OCI-LY3 (cell line): ENCODE measurements around the gene TRAPPC12.
"Not testable (repeated sequence)": the region's sequence is repeated elsewhere in the genome, so short reads cannot be mapped to it uniquely, and the experiment has no call there.

ENCODE experiments used
- H2AFZ ChIP-seq: fragments of 200-600, 300-600 bp; shearing (Covaris generic); 2 replicates; pipeline ENCODE4 v1.6.0; 2014; ENCODE audit warnings: antibody characterized with exemption, low read depth, low read length
- H3K27ac ChIP-seq: fragments of 200-600, 300-600 bp; sonication (generic); 2 replicates; pipeline ENCODE4 v1.5.1; 2014; ENCODE audit warnings: mild to moderate bottlenecking, low read length, moderate library complexity, mixed read lengths
- H3K27me3 ChIP-seq: fragments of 200-600, 300-600 bp; sonication (generic); 2 replicates; pipeline ENCODE4 v1.6.1; 2014; ENCODE audit warnings: low read depth, low read length, mixed read lengths
- H3K36me3 ChIP-seq: fragments of 200-600, 300-600 bp; sonication (generic); replicated peaks from 2 replicates; pipeline ENCODE3; 2014; ENCODE audit warnings: low read depth, low read length, mixed read lengths
- H3K4me1 ChIP-seq: fragments of 300-600, 200-600 bp; sonication (generic); 2 replicates; pipeline ENCODE4 v1.6.1; 2014; ENCODE audit warnings: low read length, mixed read lengths
- H3K4me2 ChIP-seq: fragments of 200-600, 300-600 bp; sonication (generic); 2 replicates; pipeline ENCODE4 v1.6.1; 2014; ENCODE audit warnings: low read length, mixed read lengths
- H3K4me3 ChIP-seq: fragments of 300-600, 200-600 bp; sonication (generic); 2 replicates; pipeline ENCODE4 v1.5.1; 2014; ENCODE audit warnings: antibody characterized with exemption, mild to moderate bottlenecking, low read length, moderate library complexity
- H3K79me2 ChIP-seq: fragments of 300-600, 200-600 bp; shearing (Covaris generic); 2 replicates; pipeline ENCODE4 v1.6.1; 2014; ENCODE audit warnings: mild to moderate bottlenecking, low read length, mixed read lengths
- H3K9ac ChIP-seq: fragments of 300-600, 200-600 bp; shearing (Covaris generic); 2 replicates; pipeline ENCODE4 v1.6.0; 2014; ENCODE audit warnings: mild to moderate bottlenecking, low read length, moderate library complexity
- H3K9me3 ChIP-seq: fragments of 200-600, 300-600 bp; shearing (Covaris generic); 2 replicates; pipeline ENCODE4 v1.6.1; 2014; ENCODE audit warnings: low read length, mixed read lengths; ENCODE audit not compliant: insufficient read depth
- H4K20me1 ChIP-seq: fragments of 200-600, 300-600 bp; sonication (generic); 2 replicates; pipeline ENCODE4 v1.6.1; 2016; ENCODE audit warnings: low read length, mixed read lengths; ENCODE audit not compliant: insufficient read depth
- EZH2phosphoT487 ChIP-seq: fragments of 200-600 bp; shearing (Covaris generic); IDR thresholded peaks from 2 replicates; pipeline ENCODE4 v1.6.1; 2018; ENCODE audit warnings: antibody characterized with exemption, mixed run types, low read depth
- TF ChIP-seq, protein P1 (sequence below): fragments of 200-600, 300-600 bp; sonication (generic); IDR thresholded peaks from 2 replicates; pipeline ENCODE4 v1.5.1; 2014; ENCODE audit warnings: antibody characterized with exemption, low read length, low read depth

Gene TRAPPC12

DNA sequence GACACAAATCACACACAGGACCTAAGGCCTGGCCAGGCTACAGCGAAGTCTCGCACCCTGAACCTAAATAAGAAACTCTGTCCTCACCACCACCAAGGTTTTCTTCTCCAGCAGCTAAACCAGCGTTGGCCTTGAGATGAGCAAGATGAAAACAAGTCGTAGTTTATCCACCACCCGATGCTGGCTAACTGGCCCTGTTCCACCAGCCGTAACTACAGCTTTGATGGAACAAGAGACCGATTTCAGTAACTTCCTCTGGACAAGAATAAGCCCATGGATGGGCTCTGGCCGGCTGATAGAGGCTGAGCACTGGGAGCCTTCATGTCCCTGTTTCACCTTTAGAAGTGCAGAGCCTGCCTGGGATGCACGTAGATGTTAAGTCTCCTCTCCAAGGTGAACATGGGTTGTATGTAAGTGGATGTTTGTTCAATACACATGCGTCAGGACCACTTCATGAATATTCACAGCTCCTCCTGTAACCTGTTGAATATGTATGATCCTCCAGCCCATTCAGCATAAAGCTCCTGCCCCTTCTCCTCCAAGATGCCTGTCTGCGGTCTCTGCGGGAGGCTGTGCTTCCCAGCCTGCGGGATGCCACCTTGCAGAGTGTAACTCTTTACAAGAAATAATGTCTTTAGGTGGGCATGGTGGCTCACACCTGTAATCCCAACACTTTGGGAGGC lies 115.6 kb downstream of the TRAPPC12 start:
- Histone ChIP-seq H3K4me3 (no peak overlapping the region), H3K36me3 (peaks cover 28% of the 10 kb centered on the region), H3K4me1 (no peaks in the 10 kb centered on the region), H2AFZ (no peak overlapping the region), H3K27ac (no peak overlapping the region), H3K9ac (no peak overlapping the region), H3K27me3 (no peaks in the 10 kb centered on the region), H3K9me3 (no peaks in the 10 kb centered on the region), H3K79me2 (no peaks in the 10 kb centered on the region), H4K20me1 (no peaks in the 10 kb centered on the region), H3K4me2 (no peak overlapping the region)
- TF ChIP-seq, protein P1, sequence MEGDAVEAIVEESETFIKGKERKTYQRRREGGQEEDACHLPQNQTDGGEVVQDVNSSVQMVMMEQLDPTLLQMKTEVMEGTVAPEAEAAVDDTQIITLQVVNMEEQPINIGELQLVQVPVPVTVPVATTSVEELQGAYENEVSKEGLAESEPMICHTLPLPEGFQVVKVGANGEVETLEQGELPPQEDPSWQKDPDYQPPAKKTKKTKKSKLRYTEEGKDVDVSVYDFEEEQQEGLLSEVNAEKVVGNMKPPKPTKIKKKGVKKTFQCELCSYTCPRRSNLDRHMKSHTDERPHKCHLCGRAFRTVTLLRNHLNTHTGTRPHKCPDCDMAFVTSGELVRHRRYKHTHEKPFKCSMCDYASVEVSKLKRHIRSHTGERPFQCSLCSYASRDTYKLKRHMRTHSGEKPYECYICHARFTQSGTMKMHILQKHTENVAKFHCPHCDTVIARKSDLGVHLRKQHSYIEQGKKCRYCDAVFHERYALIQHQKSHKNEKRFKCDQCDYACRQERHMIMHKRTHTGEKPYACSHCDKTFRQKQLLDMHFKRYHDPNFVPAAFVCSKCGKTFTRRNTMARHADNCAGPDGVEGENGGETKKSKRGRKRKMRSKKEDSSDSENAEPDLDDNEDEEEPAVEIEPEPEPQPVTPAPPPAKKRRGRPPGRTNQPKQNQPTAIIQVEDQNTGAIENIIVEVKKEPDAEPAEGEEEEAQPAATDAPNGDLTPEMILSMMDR = no peak
- no peak for TF ChIP-seq EZH2phosphoT487

DNA sequence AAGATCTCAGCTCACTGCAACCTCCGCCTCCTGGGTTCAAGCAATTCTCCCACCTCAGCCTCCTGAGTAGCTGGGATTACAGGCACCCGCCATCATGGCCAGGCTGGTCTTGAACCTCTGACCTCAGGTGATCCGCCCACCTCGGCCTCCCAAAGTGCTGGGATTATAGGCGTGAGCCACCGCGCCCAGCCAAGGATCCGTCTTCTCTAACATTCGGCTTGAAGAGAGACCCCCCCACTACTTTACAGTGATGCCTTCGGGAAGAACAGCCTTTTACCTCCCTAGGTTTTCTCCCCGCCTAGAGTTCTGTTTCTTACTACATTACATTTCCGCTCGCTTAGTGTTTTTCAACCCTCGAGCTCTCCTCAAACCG lies 117.2 kb downstream of the TRAPPC12 start:
- peaks cover 34% of the 10 kb centered on the region for H3K36me3 ChIP-seq
- H3K4me2 ChIP-seq, H3K27me3 ChIP-seq: not testable (repeated sequence)

DNA sequence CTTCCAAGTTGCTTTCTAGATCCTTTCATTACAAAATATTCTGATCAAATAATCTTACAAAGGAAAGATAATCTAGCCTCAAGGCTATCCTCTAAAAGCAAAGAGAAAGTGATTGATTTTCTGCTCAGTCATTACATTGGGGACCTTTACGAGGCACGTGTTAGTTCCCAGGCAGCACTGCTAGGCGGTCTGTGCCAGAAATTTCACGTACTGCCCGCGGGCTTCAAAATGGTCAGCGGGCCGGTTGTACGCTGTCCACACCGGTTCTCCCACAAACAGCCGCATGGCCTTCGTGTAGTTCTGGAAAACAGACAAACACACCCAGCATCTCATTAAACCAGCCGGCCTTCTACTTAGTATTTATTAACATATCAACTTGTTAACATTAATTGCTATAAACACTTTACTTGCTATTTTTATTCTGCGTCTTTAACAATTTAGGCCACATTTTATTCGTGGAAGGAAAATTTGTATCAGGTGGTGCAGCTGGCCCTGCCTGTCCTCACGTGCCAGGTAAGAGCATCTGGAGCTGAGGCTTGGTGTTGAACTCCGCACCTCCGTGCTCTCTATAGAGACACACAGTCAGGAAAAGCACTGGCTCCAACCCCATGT lies 119.4 kb downstream of the TRAPPC12 start:
- Histone ChIP-seq H3K27me3 (no peaks in the 10 kb centered on the region), H4K20me1 (no peaks in the 10 kb centered on the region; the same call in 1 of the 2 replicates), H3K36me3 (peaks cover 44% of the 10 kb centered on the region), H3K27ac (no peak overlapping the region), H3K4me3 (no peak overlapping the region), H3K4me2 (no peak overlapping the region), H3K79me2 (peaks cover 14% of the 10 kb centered on the region), H3K9ac (no peak overlapping the region), H3K4me1 (no peaks in the 10 kb centered on the region), H3K9me3 (no peaks in the 10 kb centered on the region), H2AFZ (no peak overlapping the region)
- no peak for TF ChIP-seq EZH2phosphoT487

More for the DNA sequence above, 117.2 kb downstream of the TRAPPC12 start:
- not testable (repeated sequence) for H3K9me3 ChIP-seq, H3K27ac ChIP-seq, H3K4me3 ChIP-seq, H3K79me2 ChIP-seq, H2AFZ ChIP-seq, H3K9ac ChIP-seq, H4K20me1 ChIP-seq, H3K4me1 ChIP-seq

DNA sequence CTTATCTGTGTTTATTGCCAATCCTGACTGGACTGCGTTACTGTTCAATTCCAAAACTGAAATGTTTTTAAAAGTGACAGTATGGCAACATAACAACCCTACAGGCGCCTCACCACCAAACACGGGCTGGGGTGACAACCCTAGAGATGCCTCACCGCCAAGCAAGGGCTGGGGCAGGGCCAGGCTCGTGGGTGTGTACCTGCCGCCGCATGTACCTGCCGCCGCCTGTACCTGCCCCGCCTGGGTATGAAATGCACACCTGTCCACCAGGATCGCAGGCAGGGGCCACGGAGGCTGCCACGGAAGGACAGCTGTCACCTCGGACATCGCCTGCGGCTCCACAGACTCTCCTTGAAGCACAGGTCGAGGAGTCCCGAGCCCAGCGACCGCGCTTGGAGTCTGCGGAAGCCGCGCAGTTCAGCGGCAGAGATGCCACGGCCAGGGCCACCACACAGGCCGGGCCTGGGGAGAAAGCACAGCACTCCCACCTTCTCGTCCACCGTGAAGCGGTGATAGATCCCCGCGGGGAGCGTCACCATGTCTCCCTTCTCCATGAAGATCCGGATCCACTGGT lies 120.9 kb downstream of the TRAPPC12 start:
- Histone ChIP-seq H3K4me2 (no peak overlapping the region), H2AFZ (no peak overlapping the region), H3K27ac (no peak overlapping the region), H3K27me3 (no peaks in the 10 kb centered on the region), H3K4me1 (no peaks in the 10 kb centered on the region), H3K36me3 (peaks cover 51% of the 10 kb centered on the region), H3K79me2 (peaks cover 29% of the 10 kb centered on the region), H4K20me1 (peaks cover 4% of the 10 kb centered on the region; the same call in 1 of the 2 replicates), H3K4me3 (no peak overlapping the region), H3K9me3 (no peaks in the 10 kb centered on the region), H3K9ac (no peak overlapping the region)
- TF ChIP-seq, protein P1 = no peak
- no peak for TF ChIP-seq EZH2phosphoT487

DNA sequence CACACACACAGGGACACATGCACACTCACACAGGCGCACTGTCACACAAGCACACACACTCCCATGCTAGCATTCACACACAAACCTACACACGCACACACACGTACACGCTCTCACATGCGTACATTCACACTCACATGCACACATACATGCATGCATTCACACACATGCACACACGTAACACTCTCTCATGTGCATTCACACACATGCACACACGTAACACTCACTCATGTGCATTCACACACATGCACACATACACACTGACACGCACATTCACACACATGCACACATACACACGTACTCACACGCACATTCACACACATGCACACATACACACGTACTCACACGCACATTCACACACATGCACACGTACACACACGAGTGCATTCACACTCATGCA lies 123.6 kb downstream of the TRAPPC12 start:
- Histone ChIP-seq H3K9me3 (no peaks in the 10 kb centered on the region), H2AFZ (no peak overlapping the region), H3K36me3 (peaks cover 41% of the 10 kb centered on the region), H3K79me2 (peaks cover 37% of the 10 kb centered on the region), H3K4me2 (no peak overlapping the region), H3K27ac (no peak overlapping the region), H3K4me3 (no peak overlapping the region), H3K27me3 (no peaks in the 10 kb centered on the region), H3K4me1 (no peaks in the 10 kb centered on the region), H4K20me1 (peaks cover 4% of the 10 kb centered on the region; the same call in 1 of the 2 replicates), H3K9ac (no peak overlapping the region)
- TF ChIP-seq EZH2phosphoT487 = no peak
- TF ChIP-seq, protein P1 = no peak
